Measurements from ENCODE around the gene PDLIM1. TPM values are rescaled to one million over a fixed set of nuclear protein-coding genes. Genes with fewer than 3 reads are reported as not detected.

PDLIM1 gene
- total and polyA plus RNA-seq, 2 of the 13 experiments (the other 11 are each of a cell fraction or from before 2014, with no cell fraction given), result 119 to 123 TPM

- TF ChIP-seq, protein P1, sequence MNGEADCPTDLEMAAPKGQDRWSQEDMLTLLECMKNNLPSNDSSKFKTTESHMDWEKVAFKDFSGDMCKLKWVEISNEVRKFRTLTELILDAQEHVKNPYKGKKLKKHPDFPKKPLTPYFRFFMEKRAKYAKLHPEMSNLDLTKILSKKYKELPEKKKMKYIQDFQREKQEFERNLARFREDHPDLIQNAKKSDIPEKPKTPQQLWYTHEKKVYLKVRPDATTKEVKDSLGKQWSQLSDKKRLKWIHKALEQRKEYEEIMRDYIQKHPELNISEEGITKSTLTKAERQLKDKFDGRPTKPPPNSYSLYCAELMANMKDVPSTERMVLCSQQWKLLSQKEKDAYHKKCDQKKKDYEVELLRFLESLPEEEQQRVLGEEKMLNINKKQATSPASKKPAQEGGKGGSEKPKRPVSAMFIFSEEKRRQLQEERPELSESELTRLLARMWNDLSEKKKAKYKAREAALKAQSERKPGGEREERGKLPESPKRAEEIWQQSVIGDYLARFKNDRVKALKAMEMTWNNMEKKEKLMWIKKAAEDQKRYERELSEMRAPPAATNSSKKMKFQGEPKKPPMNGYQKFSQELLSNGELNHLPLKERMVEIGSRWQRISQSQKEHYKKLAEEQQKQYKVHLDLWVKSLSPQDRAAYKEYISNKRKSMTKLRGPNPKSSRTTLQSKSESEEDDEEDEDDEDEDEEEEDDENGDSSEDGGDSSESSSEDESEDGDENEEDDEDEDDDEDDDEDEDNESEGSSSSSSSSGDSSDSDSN (CRISPR knock-in tag; IDR thresholded peaks at IDR 0.05), result peak; percentile 56
- TF ChIP-seq RXRB (CRISPR knock-in tag; IDR thresholded peaks at IDR 0.05; ENCODE audit: borderline replicate concordance) (peak; percentile 68), ZNF709 (CRISPR knock-in tag; IDR thresholded peaks at IDR 0.05) (no peak), ONECUT2 (CRISPR knock-in tag; IDR thresholded peaks at IDR 0.05) (no peak; the same call in 1 of the 2 replicates), KMT2B (CRISPR knock-in tag; IDR thresholded peaks at IDR 0.05) (peak; percentile 48; the same call in 1 of the 2 replicates), DR1 (CRISPR knock-in tag; IDR thresholded peaks at IDR 0.05) (no peak), ZNF574 (CRISPR knock-in tag; IDR thresholded peaks at IDR 0.05) (peak; percentile 66), ZNF468 (CRISPR knock-in tag; IDR thresholded peaks at IDR 0.05) (no peak), AGO2 (optimal IDR thresholded peaks at IDR 0.05; ENCODE audit: low read depth, low read length) (no peak), ZNF839 (CRISPR knock-in tag; IDR thresholded peaks at IDR 0.05; ENCODE audit: borderline replicate concordance) (no peak), ZNF597 (CRISPR knock-in tag; IDR thresholded peaks at IDR 0.05) (no peak), EZH2 (conservative IDR thresholded peaks at IDR 0.05; ENCODE audit: low read depth, low read length) (no peak), SOX5 (CRISPR knock-in tag; IDR thresholded peaks at IDR 0.05; ENCODE audit: borderline replicate concordance) (peak; percentile 98)
- TF ChIP-seq, protein P2, sequence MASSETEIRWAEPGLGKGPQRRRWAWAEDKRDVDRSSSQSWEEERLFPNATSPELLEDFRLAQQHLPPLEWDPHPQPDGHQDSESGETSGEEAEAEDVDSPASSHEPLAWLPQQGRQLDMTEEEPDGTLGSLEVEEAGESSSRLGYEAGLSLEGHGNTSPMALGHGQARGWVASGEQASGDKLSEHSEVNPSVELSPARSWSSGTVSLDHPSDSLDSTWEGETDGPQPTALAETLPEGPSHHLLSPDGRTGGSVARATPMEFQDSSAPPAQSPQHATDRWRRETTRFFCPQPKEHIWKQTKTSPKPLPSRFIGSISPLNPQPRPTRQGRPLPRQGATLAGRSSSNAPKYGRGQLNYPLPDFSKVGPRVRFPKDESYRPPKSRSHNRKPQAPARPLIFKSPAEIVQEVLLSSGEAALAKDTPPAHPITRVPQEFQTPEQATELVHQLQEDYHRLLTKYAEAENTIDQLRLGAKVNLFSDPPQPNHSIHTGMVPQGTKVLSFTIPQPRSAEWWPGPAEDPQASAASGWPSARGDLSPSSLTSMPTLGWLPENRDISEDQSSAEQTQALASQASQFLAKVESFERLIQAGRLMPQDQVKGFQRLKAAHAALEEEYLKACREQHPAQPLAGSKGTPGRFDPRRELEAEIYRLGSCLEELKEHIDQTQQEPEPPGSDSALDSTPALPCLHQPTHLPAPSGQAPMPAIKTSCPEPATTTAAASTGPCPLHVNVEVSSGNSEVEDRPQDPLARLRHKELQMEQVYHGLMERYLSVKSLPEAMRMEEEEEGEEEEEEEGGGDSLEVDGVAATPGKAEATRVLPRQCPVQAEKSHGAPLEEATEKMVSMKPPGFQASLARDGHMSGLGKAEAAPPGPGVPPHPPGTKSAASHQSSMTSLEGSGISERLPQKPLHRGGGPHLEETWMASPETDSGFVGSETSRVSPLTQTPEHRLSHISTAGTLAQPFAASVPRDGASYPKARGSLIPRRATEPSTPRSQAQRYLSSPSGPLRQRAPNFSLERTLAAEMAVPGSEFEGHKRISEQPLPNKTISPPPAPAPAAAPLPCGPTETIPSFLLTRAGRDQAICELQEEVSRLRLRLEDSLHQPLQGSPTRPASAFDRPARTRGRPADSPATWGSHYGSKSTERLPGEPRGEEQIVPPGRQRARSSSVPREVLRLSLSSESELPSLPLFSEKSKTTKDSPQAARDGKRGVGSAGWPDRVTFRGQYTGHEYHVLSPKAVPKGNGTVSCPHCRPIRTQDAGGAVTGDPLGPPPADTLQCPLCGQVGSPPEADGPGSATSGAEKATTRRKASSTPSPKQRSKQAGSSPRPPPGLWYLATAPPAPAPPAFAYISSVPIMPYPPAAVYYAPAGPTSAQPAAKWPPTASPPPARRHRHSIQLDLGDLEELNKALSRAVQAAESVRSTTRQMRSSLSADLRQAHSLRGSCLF (CRISPR knock-in tag; IDR thresholded peaks at IDR 0.05; ENCODE audit: borderline replicate concordance), result no peak
- TF ChIP-seq, protein P3, sequence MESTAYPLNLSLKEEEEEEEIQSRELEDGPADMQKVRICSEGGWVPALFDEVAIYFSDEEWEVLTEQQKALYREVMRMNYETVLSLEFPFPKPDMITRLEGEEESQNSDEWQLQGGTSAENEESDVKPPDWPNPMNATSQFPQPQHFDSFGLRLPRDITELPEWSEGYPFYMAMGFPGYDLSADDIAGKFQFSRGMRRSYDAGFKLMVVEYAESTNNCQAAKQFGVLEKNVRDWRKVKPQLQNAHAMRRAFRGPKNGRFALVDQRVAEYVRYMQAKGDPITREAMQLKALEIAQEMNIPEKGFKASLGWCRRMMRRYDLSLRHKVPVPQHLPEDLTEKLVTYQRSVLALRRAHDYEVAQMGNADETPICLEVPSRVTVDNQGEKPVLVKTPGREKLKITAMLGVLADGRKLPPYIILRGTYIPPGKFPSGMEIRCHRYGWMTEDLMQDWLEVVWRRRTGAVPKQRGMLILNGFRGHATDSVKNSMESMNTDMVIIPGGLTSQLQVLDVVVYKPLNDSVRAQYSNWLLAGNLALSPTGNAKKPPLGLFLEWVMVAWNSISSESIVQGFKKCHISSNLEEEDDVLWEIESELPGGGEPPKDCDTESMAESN (CRISPR knock-in tag; conservative IDR thresholded peaks at IDR 0.05), result peak; percentile 85
Measured at GRCh38 chr10:95278061-95278988, 12.5 kb downstream of the PDLIM1 start (continued).
